ENCODE measurements around the gene AQP6.

Gene AQP6

GRCh38 chr12:49972641-49973360, at the start of gene AQP6:
Gene AQP6 (plus strand): TSS chr12:49972947. CDS start chr12:49973174, 227 bp downstream.
- no peak for DNase-seq

GRCh38 chr12:49923035-49923644, 49.6 kb upstream of the AQP6 start:
- no peak for DNase-seq

GRCh38 chr12:49923880-49924556, 48.7 kb upstream of the AQP6 start:
- DNase-seq, result no peak

- no peak for DNase-seq
Observed at GRCh38 chr12:49924628-49925246, 48.0 kb upstream of the AQP6 start.

- DNase-seq, result no peak
Observed at GRCh38 chr12:49925433-49926204, 47.1 kb upstream of the AQP6 start.

- DNase-seq, result no peak
Observed at GRCh38 chr12:49928471-49928870, 44.3 kb upstream of the AQP6 start.

GRCh38 chr12:49929581-49929980, 43.2 kb upstream of the AQP6 start:
- DNase-seq, result no peak

- DNase-seq, result no peak
Observed at GRCh38 chr12:49930515-49931288, 42.0 kb upstream of the AQP6 start.

GRCh38 chr12:49932023-49932422, 40.7 kb upstream of the AQP6 start:
- DNase-seq, result no peak

GRCh38 chr12:49932533-49933130, 40.1 kb upstream of the AQP6 start:
- DNase-seq, result no peak

- DNase-seq, result no peak
Observed at GRCh38 chr12:49933796-49934195, 39.0 kb upstream of the AQP6 start.

- DNase-seq, result no peak
Observed at GRCh38 chr12:49934505-49934904, 38.2 kb upstream of the AQP6 start.

- no peak for DNase-seq
Observed at GRCh38 chr12:49936925-49937324, 35.8 kb upstream of the AQP6 start.

- no peak for DNase-seq
Observed at GRCh38 chr12:49937639-49938300, 35.0 kb upstream of the AQP6 start.

GRCh38 chr12:49939307-49939706, 33.4 kb upstream of the AQP6 start:
- no peak for DNase-seq

GRCh38 chr12:49939707-49940106, 33.0 kb upstream of the AQP6 start:
- no peak for DNase-seq

- no peak for DNase-seq
Observed at GRCh38 chr12:49941556-49942511, 30.9 kb upstream of the AQP6 start.

- DNase-seq, result no peak
Observed at GRCh38 chr12:49942512-49942893, 30.2 kb upstream of the AQP6 start.

- no peak for DNase-seq
Observed at GRCh38 chr12:49942921-49943624, 29.7 kb upstream of the AQP6 start.
